Astrocyte (in vitro differentiated cells and primary cell): ENCODE data around the gene FGFBP1.

ENCODE experiments used
- CTCF ChIP-seq: IDR thresholded peaks from 2 replicates; pipeline ENCODE4 v1.5.1; 2011; ENCODE audit warnings: low read depth, mild to moderate bottlenecking, inconsistent platforms, low read length, moderate library complexity; ENCODE audit not compliant: insufficient read depth
- EZH2 ChIP-seq: IDR thresholded peaks from 2 replicates; pipeline ENCODE4 v1.6.1; 2012; ENCODE audit warnings: mild to moderate bottlenecking, low read length, inconsistent platforms; ENCODE audit not compliant: insufficient read depth

GRCh38 chr4:15914736-15915135 is 23.8 kb downstream of the FGFBP1 start:
- TF ChIP-seq CTCF = no peak
- no peak for TF ChIP-seq EZH2
